ENCODE data around the gene B3GALT5. TPM values are rescaled to one million over a fixed set of nuclear protein-coding genes. Genes with fewer than 3 reads are reported as not detected.

The B3GALT5 gene
- polyA plus RNA-seq, 2 of the 4 experiments (the other 2 are of a cell fraction): 0.39 to 0.52 TPM

DNA sequence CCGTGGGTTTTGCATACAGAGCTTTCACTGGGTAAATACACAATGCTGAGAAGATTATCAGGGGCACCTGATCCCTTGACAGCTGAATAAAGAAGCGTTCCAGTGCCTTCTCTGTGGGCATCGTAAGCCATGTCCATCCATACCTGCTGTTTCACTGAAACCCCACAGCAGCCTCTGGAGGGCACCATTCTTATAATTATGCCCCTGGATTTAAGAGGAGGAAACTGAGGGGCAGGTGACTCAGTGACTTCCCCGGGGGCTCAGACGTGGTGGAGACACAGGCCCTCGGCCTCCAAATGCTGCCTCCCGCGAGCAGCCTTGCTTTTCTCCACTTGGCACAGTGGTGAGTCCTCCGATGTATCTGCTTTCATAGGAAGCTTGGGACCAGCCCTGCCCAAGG lies 56.7 kb downstream of the B3GALT5 start:
- POLR2A ChIA-PET: interaction anchor here (0.6 kb wide), 1 partner anchor 10 kb away, joined by 3 read pairs; no protein-coding TSS in a partner anchor
- no peak overlapping the region for H3K4me2 ChIP-seq
- H3K27ac ChIP-seq: peak overlapping the region in 1 of 2 experiments; percentile 55; a peak in 2 of 6 replicates

DNA sequence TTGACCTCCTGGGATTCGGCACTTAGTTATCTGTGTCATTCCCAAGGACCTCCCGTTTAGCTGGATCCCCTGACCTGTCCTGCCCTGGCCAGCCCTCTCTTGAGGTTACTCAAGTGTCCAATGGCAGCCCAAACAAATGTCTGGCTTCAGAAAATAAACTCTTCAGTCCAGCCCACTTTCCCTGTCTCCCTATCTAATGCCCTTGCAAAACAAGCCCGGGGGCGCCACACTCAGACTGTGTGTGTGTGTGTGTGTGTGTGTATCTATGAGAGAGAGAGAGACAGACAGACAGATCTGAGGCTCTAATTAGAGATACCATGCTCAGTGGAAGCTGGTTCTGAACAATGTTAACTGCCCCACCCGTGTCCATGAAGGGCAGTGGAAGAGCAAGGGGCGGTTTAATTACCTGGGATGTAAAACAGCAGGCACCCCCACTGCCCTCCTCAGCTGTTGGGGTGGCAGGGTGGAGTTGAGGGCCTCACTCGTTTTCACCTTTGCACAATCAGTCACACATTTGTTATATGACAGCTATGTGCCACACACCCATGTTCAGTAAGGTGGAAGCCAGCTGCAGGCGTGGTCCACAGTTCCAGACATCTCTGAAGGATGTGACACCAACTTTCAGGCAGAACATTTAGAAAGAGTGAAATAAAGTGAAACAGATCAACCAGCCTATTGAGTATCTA lies 57.4 kb downstream of the B3GALT5 start:
- Histone ChIP-seq H3K27ac (peak overlapping the region; percentile 10 to 55; a peak in 3 of 6 replicates), H3K4me2 (no peak overlapping the region; the same call in 2 of the 3 replicates), H3K4me3 (no peak overlapping the region), H3K4me1 (peaks cover 19% of the 10 kb centered on the region), H3K9me3 (no peaks in the 10 kb centered on the region)
- FAIRE-seq (no peak), ATAC-seq (no peak), DNase-seq (ENCODE audit: low read depth in 1 of 2, low spot score in 1 of 2) (no peak)
- POLR2A ChIA-PET: interaction anchor here (0.6 kb wide), 1 partner anchor 10 kb away, joined by 3 read pairs; no protein-coding TSS in a partner anchor
- 69% methylated on average over 6 of the region's 8 CpGs for WGBS (ENCODE audit: missing lambda C conversion rate)
- CTCF ChIA-PET: interaction anchor here (0.6 to 1.9 kb wide), 2 partner anchors 32 to 147 kb away, joined by 4 to 5 read pairs; no protein-coding TSS in a partner anchor
- TF ChIP-seq, protein P1, sequence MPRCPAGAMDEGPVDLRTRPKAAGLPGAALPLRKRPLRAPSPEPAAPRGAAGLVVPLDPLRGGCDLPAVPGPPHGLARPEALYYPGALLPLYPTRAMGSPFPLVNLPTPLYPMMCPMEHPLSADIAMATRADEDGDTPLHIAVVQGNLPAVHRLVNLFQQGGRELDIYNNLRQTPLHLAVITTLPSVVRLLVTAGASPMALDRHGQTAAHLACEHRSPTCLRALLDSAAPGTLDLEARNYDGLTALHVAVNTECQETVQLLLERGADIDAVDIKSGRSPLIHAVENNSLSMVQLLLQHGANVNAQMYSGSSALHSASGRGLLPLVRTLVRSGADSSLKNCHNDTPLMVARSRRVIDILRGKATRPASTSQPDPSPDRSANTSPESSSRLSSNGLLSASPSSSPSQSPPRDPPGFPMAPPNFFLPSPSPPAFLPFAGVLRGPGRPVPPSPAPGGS (IDR thresholded peaks at IDR 0.05): no peak
- no peak for TF ChIP-seq BHLHE40 (IDR thresholded peaks at IDR 0.05; ENCODE audit: low read depth, low read length)
- TF ChIP-seq, protein P2, sequence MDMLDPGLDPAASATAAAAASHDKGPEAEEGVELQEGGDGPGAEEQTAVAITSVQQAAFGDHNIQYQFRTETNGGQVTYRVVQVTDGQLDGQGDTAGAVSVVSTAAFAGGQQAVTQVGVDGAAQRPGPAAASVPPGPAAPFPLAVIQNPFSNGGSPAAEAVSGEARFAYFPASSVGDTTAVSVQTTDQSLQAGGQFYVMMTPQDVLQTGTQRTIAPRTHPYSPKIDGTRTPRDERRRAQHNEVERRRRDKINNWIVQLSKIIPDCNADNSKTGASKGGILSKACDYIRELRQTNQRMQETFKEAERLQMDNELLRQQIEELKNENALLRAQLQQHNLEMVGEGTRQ (IDR thresholded peaks at IDR 0.05): no peak
- TF ChIP-seq FOXS1 (CRISPR knock-in tag; IDR thresholded peaks at IDR 0.05): no peak
- no peak for TF ChIP-seq RNF2 (IDR thresholded peaks at IDR 0.05; ENCODE audit: borderline replicate concordance, low read depth)
- TF ChIP-seq RFX5 (IDR thresholded peaks at IDR 0.05): no peak
- TF ChIP-seq JUNB (IDR thresholded peaks at IDR 0.05): no peak
- no peak for TF ChIP-seq NPAS2 (CRISPR knock-in tag; IDR thresholded peaks at IDR 0.05; ENCODE audit: borderline replicate concordance)
- no peak for TF ChIP-seq FOSL2 (IDR thresholded peaks at IDR 0.05)
- TF ChIP-seq FOSL2 (CRISPR knock-in tag; IDR thresholded peaks at IDR 0.05): no peak
- no peak for TF ChIP-seq EHF (CRISPR knock-in tag; IDR thresholded peaks at IDR 0.05)
- TF ChIP-seq HOXA7 (CRISPR knock-in tag; IDR thresholded peaks at IDR 0.05): no peak
- TF ChIP-seq SMC3 (IDR thresholded peaks at IDR 0.05): no peak

More for the DNA sequence above, 56.7 kb downstream of the B3GALT5 start:
- Histone ChIP-seq H3K4me3 (no peak overlapping the region), H3K9me3 (no peaks in the 10 kb centered on the region), H3K4me1 (peaks cover 13% of the 10 kb centered on the region; the same call in 2 of the 3 replicates)
- 84% methylated on average over 8 of the region's 9 CpGs for WGBS (ENCODE audit: missing lambda C conversion rate)
- FAIRE-seq: no peak
- CTCF ChIA-PET: interaction anchor here (0.6 to 1.9 kb wide), 2 partner anchors 33 to 146 kb away, joined by 4 to 5 read pairs; no protein-coding TSS in a partner anchor
- no peak for DNase-seq (ENCODE audit: low read depth in 1 of 2, low spot score in 1 of 2)
- no peak for TF ChIP-seq KDM1A (IDR thresholded peaks at IDR 0.05; ENCODE audit: low read depth)
- TF ChIP-seq CBX2 (IDR thresholded peaks at IDR 0.05; ENCODE audit: borderline replicate concordance, low read depth): no peak
- no peak for TF ChIP-seq NPAS2 (CRISPR knock-in tag; IDR thresholded peaks at IDR 0.05; ENCODE audit: borderline replicate concordance)
- no peak for TF ChIP-seq FOSL2 (IDR thresholded peaks at IDR 0.05)
- no peak for TF ChIP-seq FOSL2 (CRISPR knock-in tag; IDR thresholded peaks at IDR 0.05)
- no peak for TF ChIP-seq RFX5 (IDR thresholded peaks at IDR 0.05)
- TF ChIP-seq ZNF302 (CRISPR knock-in tag; IDR thresholded peaks at IDR 0.05): no peak
- TF ChIP-seq, protein P2 (IDR thresholded peaks at IDR 0.05): no peak
- no peak for TF ChIP-seq HOXB13 (CRISPR knock-in tag; IDR thresholded peaks at IDR 0.05; ENCODE audit: low read depth)
- no peak for TF ChIP-seq HDAC2 (IDR thresholded peaks at IDR 0.05)
- no peak for TF ChIP-seq MYC (IDR thresholded peaks at IDR 0.05; ENCODE audit: borderline replicate concordance, low read length)
- no peak for TF ChIP-seq ZSCAN20 (CRISPR knock-in tag; IDR thresholded peaks at IDR 0.05)
- ATAC-seq: no peak

DNA sequence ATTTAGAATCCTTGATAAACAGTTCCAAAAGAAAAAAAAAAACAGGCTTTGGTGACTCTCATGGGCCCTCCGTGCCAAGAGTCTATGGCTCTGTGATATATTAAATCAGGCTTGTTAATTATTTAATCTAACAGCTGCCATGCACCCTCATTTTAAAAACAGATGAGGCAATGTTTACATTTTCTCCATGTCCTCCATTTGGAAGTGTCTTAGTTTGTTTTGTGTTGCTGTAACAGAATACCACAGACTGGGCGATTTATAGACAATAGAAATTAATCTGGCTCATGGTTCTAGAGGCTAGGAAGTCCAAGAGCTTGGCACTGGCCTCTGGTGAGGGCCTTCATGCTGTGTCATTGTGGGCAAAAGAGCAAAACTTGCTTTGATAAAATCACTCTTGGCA lies 58.0 kb downstream of the B3GALT5 start:
- Histone ChIP-seq H3K4me1 (peaks cover 25% of the 10 kb centered on the region), H3K4me3 (no peak overlapping the region), H3K27ac (peak overlapping the region; percentile 10 to 55; a peak in 4 of 6 replicates), H3K9me3 (no peaks in the 10 kb centered on the region), H3K4me2 (no peak overlapping the region; the same call in 2 of the 3 replicates)
- no peak for ATAC-seq
- no peak for TF ChIP-seq SREBF2 (IDR thresholded peaks at IDR 0.05)
- TF ChIP-seq HOXB5 (CRISPR knock-in tag; IDR thresholded peaks at IDR 0.05): no peak
- no peak for TF ChIP-seq POLR2A (IDR thresholded peaks at IDR 0.05; ENCODE audit: low read length)
- no peak for TF ChIP-seq CHD2 (IDR thresholded peaks at IDR 0.05; ENCODE audit: low read length, partially characterized antibody)
- no peak for TF ChIP-seq JUNB (IDR thresholded peaks at IDR 0.05)
- TF ChIP-seq, protein P3, sequence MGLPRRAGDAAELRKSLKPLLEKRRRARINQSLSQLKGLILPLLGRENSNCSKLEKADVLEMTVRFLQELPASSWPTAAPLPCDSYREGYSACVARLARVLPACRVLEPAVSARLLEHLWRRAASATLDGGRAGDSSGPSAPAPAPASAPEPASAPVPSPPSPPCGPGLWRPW (IDR thresholded peaks at IDR 0.05): no peak
- TF ChIP-seq, protein P4, sequence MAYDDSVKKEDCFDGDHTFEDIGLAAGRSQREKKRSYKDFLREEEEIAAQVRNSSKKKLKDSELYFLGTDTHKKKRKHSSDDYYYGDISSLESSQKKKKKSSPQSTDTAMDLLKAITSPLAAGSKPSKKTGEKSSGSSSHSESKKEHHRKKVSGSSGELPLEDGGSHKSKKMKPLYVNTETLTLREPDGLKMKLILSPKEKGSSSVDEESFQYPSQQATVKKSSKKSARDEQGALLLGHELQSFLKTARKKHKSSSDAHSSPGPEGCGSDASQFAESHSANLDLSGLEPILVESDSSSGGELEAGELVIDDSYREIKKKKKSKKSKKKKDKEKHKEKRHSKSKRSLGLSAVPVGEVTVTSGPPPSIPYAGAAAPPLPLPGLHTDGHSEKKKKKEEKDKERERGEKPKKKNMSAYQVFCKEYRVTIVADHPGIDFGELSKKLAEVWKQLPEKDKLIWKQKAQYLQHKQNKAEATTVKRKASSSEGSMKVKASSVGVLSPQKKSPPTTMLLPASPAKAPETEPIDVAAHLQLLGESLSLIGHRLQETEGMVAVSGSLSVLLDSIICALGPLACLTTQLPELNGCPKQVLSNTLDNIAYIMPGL (CRISPR knock-in tag; IDR thresholded peaks at IDR 0.05; ENCODE audit: borderline replicate concordance): no peak
- TF ChIP-seq RCOR1 (IDR thresholded peaks at IDR 0.05; ENCODE audit: low read depth, low read length): no peak
- no peak for TF ChIP-seq EP300 (IDR thresholded peaks at IDR 0.05)
- TF ChIP-seq PHF8 (IDR thresholded peaks at IDR 0.05; ENCODE audit: borderline replicate concordance, low read depth): no peak
- no peak for TF ChIP-seq POLR2AphosphoS2 (conservative IDR thresholded peaks at IDR 0.05; ENCODE audit: low read length)
- DNase-seq (ENCODE audit: low read depth in 1 of 2, low spot score in 1 of 2): no peak
- WGBS (ENCODE audit: missing lambda C conversion rate): 19% methylated on average over 2 of the region's 2 CpGs
- POLR2A ChIA-PET: no interaction called here
- no peak for FAIRE-seq
- CTCF ChIA-PET: no interaction called here
